ENCODE data around the gene FABP7.

Gene FABP7

DNA sequence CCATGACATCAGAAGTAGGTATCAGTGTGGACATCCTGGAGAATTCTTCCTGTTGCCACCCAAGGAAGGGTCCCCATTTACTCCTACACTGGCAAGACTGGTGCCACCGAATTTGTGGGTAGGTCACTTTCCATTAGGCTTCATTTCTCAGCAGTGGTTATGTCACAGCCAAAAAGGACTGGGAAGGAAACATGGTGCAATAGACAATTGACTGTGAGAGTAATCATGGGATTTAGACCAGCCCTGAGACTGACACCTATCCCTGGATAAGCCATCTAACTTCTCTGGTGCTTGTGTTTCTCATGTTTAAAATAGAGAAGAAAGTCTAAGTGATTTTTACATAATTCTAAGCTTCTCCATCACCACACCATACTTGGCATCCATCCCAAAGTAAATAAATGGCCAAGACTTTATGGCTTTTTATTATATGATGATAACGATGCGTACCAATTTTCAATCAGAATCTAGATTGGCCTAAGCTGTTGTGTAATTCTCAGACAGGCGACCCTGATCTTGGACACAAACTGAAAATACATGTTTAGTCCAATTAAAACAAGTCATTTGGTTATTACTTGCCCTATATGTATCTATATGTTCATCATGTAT, 19.7 kb downstream of the FABP7 start:
- DNase-seq, result no peak

DNA sequence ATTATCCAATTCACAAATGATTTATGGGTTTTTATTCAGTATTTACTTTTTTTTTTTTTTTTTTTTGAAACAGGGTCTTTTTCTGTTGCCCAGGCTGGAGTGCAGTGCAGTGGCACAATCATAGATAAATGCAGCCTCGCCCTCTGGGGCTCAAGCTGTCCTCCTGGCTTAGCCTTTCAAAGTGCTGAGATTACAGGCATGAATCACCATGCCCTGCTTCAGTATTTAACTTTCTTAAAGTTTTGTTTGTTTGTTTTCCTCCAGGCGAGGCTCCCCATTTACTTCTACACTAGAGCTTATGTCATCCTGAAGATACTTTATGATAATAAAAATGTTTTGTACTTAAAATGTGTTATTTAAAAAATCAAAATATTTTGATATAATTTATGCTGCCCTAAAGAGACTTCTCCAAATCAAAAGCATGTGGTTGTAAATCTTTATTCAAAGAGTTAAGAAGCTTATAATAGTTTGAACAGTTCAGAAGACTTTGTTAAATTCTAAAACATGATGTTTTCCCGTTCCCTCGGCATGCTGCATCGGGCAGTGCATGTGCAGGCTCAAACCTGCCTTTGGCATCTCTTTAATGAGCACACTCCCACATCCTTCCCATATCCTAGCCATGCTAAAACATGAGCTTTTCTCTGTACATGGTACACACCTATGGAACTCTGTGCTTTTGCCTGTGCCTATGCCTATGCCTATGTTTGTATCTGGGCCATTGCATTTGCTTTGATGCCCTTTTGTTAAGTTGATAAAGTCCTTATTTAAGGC, 20.6 kb downstream of the FABP7 start:
- DNase-seq, result no peak

DNA sequence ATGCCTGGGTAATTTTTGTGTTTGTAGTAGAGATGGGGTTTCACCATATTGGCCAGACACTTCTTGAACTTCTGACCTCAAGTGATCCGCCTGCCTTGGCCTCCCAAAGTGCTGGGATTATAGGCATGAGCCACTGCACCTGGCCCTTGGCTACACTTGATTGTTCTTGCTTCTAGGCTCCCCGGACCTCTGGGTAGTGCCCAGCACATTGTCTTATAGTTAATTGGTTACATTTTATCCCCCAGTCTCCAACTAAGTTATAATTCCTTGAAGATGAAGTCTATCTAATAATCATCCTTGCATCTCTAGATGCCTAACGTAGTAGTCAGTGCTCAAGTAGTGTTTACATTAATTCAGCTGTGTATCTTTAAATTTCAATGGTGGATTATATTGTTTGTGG, 21.4 kb downstream of the FABP7 start:
- no peak for DNase-seq

DNA sequence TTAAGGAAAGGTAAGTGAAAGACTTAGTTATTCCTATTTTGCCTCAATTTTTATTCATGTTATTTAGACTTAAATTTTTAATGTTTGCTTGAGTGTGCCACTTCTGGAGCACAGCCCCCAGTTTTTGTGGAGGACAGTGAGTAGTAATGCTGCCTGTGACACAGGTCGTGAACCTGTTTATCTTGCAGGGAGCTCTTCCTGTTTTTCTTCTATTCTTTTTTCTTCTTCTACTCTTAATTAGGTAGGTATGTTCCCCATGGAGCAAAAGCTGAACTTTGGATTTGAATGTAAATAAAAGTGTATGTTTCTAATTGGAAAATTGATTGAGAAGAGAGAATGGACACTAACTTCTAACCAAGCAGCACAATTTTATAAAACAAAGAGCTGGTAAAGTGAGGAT, 21.9 kb downstream of the FABP7 start:
- no peak for DNase-seq

DNA sequence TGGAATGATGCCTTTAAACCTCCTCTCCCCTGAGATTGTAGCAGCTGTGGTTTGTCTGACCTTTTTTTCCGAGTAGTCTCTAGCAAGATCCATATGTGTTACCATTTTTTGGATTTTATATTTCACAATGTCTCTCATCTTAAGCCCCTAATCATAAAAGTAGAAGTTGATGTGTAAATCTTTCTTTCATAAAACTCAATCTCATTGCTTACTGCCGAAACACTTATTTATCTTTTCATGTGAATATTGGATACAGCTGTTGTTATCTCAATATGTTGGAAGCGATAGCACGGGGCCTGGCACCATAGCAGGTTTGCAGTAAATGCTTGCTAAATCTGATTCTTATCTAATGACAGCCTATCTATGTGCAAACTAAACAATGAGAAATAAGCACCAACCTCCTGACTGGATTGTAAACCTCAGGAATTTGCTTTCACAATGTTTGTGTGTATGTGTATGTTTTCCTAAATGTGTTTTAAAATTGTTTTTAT, 23.7 kb downstream of the FABP7 start:
- DNase-seq, result no peak

DNA sequence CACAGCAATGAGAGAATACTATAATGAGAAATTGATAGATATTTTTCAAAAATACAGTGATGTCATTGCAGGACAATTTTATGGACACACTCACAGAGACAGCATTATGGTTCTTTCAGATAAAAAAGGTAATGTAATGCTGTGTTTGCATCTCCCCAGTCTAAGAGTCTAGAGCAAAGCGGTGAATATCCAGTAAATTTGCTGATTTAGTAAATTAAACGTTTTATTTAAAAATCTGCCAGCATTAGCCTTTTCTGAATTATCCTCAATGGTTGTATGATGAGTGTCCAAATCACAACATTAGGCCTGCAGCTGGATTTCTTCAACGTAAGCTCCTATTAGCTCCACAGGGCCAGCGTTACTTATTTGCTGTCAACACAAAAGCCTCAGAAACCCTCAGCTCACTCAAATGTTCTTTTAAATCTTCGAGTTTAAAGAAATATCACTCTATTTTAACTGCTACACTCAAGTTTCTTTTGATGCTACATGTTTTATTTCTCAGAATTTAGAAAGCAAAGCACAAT, 25.5 kb downstream of the FABP7 start:
- DNase-seq, result no peak

DNA sequence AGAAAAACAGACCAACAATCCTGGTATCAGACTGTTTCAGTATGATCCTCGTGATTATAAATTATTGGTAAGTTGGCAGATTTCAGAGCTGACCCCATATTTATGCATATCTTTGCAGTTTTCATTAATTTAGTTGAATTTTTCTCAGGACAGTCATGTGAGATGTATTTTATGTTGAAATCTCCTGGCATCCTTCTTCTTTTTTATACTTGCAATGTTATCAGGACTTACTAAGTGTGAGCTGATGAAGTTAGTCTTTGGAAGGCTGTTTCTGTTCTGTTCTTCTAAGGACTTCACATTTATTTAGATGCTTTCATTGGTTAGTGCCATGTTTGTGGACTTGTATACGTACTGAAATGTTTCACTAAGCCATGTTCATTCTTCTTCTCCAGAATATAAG, 26.8 kb downstream of the FABP7 start:
- DNase-seq, result no peak

DNA sequence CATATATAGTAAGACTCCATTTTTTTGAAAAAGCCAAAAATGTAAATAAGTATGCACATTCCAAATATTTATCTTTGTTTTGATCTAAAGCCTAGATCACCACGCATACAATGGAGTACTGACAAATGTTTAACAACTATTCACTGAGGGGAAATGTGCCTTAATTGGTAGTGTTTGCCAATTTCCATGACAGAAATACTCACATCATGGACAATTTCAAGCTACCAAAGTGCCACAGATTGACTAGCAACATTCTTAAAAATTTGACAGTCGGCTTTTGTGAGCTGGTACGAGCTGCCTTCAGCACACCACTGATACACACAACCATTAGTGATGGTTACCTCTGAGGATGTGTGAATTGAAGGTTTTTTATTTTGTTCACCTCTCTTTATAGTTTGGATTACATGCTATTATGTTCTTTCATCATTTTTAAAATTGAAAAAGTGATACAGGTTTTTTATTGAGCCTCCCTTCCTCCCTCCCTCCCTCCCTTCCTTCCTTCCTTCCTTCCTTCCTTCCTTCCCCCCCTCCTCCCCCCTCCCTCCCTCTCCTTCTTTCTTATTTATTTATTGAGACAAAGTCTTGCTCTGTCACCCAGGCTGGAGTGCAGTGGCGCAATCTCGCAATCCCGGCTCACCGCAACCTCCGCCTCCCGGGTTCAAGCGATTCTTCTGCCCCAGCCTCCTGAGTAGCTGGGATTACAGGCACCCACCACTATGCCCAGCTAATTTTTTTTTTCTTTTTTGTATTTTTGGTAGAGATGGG, 28.8 kb downstream of the FABP7 start:
- no peak for DNase-seq

DNA sequence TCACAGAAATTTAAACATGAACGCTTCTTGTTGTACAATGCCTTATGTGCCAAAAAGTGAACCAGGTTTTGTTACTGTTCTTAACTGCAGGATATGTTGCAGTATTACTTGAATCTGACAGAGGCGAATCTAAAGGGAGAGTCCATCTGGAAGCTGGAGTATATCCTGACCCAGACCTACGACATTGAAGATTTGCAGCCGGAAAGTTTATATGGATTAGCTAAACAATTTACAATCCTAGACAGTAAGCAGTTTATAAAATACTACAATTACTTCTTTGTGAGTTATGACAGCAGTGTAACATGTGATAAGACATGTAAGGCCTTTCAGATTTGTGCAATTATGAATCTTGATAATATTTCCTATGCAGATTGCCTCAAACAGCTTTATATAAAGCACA, 29.5 kb downstream of the FABP7 start:
- DNase-seq, result no peak

DNA sequence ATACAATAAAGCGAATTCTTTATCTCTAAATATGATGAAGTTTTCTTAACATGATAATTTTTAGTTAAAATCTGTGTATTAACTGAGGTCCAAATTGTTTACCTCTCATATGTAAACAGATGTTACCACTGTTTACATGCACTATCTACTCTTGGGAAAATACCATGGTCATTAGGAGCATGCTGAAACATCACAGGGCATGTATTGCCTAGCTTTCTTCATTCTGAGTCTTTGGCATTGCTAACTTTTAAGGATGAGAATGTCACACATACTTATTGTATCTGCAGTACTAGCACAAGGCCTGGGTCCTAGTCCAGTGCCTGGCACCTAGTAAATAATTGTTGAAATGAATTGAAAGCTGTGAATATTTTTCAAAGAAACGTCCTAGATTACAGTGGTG, 30.2 kb downstream of the FABP7 start:
- no peak for DNase-seq

DNA sequence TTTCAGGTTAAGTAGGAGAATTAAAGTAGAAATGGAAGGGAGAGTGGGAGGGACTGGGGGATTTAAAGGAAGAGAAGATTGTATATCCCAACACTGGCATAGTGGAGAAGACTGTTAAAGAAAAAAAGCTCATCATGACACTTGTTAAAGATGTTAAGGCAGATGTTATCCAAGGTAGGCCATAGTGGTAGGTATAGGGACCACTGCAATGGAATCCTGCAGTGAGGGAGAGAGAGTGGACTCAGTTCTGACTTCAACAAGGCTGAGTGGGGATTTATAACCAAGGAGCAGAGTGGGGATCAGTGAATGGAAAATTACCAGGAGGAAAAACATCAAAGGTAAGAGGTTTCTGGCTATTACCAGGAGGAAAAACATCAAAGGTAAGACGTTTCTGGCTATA, 30.7 kb downstream of the FABP7 start:
- DNase-seq, result no peak

DNA sequence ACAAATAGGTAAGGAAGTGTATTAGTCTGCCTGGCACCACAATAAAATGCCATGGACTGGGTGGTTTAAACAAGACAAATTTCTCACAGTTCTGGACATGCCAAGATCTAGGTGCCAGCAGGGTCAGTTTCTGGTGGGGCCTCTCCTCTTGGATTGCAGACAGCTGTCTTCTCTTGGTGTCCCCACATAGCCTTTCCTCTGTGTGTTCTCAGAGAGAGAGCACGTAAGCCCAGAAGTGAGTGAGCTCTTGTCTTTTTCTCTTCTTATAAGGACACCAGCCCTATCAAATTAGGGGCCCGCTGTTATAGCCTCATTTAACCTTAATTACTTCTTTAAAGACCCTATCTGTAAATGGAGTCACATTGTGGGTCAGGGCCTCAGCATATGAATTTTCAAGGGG, 37.8 kb downstream of the FABP7 start:
- DNase-seq, result no peak

DNA sequence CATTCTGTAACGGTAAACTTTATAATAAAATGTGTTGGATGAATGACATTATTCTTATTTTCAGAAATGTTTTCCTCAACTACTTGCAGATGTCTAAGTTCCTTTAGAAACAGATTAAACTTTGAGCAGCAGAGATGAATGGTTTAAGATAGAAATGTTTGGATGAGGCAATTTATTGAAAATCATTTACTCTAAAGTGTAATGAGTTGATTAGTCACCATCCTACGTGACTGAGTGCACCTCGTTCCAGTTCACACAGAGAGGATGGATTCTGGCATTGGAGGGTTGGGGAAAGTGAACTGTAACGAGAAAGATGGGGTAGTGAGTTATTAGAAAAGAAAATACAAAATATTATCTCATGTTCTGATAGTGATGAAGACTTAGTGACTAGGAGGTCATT, 38.2 kb downstream of the FABP7 start:
- DNase-seq, result no peak

DNA sequence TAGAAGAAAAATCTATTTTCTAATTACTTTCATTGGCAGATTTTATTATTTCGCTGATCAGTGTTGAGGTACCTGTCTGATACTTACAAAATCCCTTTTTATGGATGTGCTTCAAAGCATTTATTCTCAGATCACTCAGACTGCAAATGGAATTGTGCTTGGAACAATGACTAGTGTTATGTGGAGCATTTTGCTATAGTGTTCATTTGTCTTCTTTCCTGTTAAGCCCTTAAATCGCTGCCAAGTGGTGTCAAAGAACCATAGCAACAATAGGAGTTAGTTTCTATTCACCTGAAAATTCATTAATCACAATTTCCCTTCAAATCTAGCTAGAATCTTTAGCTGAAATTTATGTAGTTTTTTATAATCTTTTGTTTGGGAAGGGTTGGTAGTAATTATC, 39.4 kb downstream of the FABP7 start:
- no peak for DNase-seq

DNA sequence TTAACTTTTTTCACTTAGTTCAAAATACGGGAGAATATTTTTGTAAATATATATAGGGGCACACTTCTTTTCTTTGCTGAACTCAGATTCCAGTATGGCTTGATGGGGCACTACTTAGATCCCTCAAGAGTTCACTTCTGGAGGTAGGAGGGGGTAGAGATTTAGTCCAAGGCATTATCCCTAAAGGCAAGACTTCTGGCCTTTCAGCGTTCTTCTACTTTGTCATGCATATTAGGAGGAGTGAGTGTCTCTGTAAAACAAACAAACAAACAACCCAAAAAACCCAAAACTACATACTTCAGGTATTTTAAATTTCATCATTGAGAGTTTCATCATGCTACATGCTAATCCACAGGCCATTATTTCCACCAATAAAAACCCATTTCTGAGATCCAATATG, 41.6 kb downstream of the FABP7 start:
- DNase-seq, result no peak

DNA sequence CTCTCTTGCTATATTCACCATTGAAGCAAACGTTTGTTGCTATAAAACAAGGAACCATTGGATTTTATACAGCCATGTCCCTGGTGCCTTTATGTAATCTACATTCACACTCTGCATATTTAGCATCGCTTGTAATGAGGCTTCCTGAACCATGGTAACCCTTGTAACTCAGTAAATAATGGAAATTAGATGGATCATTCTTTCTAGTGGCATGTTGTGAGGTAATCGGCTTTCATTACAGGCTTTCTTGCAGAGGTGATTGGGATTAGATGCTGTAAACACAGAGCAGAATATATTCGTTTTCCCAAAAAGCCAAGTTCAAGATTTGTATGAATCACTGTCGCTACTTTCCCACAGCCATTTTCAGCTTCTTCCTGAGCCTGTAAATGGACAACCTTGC, 45.6 kb downstream of the FABP7 start:
- no peak for DNase-seq

DNA sequence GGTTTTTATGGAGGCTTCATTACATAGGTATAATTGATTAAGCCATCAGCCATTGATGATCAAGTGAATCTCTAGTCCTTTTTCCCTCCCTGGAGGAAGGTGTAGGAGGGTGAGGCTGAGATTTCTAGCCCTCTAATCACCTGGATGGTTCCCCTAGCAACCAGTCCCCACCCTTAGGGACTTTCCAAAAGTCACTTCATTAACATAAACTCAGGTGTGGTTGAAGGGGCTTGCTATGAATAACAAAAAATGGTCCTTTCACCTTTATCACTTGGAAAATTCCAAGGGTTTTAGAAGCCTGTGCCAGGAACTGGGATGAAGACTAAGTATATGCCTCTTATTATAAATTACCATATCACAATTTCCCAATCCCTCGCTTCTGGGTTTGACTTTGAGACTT, 49.9 kb downstream of the FABP7 start:
- no peak for DNase-seq

DNA sequence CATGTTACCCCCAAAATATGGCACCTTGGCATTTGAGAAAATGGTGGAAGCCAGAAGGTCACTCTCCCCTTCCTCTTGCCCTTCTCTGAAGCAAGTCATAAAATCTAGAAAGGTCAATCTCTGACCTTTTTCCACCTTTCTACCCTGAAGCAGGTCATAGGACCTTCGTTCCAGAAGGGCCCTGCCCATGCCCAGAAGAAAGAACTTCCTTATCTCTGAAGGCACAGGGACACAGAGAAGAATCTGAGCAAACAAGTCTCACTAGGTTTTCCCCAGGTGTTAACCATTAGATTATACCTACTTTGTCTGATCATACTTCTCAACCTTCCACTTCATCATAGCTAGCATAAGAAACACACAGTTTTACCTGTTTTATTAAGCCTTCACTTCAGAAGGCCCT, 52.0 kb downstream of the FABP7 start:
- DNase-seq, result no peak

DNA sequence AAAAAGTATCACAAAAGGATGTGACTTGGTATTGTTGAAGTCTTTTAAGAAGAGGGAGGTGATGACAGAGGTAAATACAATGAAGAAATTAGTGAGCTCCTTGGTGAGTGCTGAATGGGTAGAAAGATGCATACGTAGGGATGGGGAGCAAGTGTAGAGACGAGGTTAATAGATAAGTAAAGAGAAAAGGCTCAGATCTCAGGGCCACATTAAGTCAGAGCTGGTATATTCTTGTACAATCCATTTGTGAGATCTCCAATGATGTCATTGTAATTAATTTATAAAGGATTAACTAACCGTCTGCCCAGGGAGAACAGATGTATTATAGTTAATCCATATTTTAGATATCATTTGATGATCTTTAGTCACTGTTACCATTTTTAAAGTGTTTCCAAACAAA, 52.9 kb downstream of the FABP7 start:
- no peak for DNase-seq

DNA sequence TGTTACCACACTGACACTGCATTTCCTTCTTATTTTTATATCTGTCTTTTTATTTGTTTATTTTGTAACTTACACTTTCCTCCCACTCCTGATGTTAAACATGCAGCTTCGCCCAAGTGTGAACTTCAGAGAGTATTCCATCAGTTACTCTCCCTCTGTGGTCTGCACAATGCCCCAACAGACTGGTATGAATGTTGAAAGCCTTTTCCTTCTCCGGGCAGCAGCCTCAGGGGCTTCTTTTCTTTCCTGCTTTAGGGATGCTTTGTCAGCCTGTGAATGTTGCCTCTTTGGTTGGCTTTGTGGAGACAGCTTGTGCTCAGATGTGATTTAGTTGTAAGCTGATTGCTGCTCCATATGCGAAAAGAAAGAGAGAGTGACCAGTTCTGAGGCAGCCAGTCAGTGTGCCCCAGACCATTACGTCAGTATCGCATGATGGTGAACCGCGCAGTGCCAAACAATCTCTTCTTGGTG, 53.5 kb downstream of the FABP7 start:
- no peak for DNase-seq

All from activated CD8-positive, alpha-beta memory T cell treated with anti-CD3 and anti-CD28 coated beads, Interleukin-2, amount 50 U/mL, for 48 hours (primary cell).